GM19438 (cell line): ENCODE data around the gene SLC6A20.

ENCODE experiments used
- ATAC-seq: cut with Tn5 transposase; IDR thresholded peaks from one replicate; pipeline ENCODE4 v1.9.1; 2021; ENCODE audit warnings: low read depth; ENCODE audit not compliant: unreplicated experiment

Gene SLC6A20

GRCh38 chr3:45781271-45781670 lies 15.1 kb downstream of the SLC6A20 start:
- ATAC-seq = no peak

GRCh38 chr3:45779746-45780735 lies 16.3 kb downstream of the SLC6A20 start:
- no peak for ATAC-seq

GRCh38 chr3:45778761-45779201 lies 17.6 kb downstream of the SLC6A20 start:
- no peak for ATAC-seq

DNA sequence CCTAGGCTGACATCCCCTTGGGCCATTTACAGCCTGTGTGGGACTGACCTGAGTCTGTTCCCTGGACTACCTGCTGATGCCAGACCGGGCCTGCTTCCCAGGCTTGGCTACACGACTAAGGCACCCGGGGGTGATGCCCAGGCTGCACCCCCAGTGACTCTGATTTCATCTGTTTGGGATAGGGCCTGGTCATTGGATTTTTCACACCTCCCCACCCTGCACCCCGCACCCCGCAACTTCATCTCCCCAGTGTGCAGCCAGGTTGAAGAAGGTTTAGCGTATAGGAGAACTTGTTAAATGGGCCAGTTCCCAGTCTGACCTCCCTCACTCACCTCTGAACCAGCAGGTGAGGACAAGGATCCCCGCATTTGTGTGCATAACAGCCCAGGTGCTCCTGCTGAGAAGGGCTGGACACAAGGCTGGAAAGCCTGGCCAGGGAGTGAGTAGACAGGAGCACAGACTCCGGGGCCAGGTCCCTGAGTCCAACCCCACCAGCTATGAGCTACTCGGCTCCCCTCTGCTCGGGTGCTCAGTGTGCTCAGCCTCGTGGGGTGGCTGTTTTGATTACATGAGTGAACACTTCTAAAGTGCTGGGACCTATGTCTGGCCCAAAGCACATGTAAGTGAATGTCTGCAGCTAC lies 18.5 kb downstream of the SLC6A20 start:
- no peak for ATAC-seq

DNA sequence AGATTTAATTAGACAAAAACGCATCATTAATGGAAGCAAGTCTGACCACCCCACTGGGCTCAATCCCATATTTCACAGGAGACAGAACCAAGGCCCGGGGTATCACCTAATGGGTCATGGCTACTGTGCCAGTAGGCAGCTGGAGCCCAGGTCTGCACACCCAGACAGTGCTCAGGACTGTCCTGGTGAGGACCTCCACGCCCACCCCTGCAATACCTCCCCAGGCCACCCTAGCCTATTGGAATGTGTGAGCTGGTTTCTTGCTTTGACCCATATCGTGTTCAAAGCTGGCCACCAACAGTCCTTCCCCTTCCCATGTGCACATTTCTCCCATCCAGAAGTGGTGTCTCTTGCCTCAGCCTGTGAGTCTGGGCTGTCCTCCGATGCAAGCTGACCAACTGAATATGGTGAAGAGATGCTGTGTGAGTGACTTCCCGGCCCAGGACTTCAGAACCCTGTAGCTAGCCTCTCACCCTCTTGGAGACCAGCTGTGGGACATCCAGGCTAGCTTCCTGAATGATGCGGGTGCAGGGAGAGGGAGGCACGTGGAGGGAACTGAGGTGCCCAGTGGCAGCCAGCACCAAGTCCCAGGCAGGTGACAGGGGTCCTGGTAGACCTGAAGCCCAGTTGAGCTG lies 19.1 kb downstream of the SLC6A20 start:
- no peak for ATAC-seq

DNA sequence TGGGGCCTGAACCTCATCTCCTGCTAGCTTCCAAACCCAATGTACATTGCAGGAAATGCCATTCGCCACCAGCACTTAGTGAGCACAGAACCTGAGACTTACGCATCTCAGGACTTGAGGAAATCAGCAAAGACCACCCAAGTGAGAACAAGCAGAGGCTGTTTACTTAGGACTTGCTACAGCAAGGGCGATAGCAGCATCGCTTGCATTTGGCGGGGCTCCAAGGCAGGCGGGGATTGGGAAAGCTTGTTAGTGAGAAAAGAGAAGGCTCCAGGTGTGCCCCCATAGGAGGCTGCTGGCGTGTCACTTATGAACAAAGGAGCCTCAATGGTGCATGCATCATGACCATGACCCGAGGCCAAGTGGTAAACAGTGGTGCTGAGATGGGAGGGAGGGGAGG lies 19.7 kb downstream of the SLC6A20 start:
- no peak for ATAC-seq

- no peak for ATAC-seq
These were observed 20.1 kb downstream of the SLC6A20 start for GRCh38 chr3:45776301-45776595.

DNA sequence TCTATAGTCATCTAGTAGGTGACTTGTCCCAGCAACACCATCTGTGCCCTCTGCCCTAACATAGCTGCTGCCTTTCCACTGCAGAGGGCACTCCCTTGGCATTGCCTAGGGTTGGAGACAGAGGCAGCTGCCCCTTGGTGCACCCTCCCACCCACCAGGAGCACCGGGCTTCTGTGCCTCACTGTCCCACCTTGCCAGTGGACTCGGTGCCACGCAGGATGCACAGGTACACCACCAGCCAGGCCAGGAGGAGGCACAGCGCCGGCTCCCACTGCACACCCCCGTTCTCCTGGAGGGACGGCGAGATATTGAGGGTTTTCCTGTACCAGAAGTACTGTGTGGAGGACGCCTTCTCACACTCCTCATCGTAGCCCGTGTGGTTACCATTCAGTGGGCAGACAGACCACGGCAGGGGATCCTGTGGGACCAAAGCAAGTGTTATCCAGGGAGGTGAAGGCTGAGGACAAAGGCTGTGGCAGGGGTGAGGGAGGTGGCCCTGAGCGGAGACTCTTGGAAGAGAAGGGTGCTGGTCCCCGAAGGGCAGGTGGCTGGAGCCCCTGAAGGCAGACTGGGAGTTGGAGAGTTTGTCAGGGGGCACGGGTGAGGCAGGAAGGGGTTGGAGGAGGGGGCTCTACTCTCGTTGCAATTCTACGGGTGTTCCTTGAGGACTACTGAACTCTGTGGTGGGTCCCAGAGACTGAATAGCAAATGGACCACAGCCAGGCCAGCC lies 20.6 kb downstream of the SLC6A20 start:
- ATAC-seq = no peak

GRCh38 chr3:45774581-45775521 lies 21.5 kb downstream of the SLC6A20 start:
- no peak for ATAC-seq

- no peak for ATAC-seq
These were observed 22.5 kb downstream of the SLC6A20 start for GRCh38 chr3:45773714-45774449.

GRCh38 chr3:45773072-45773471 lies 23.3 kb downstream of the SLC6A20 start:
- no peak for ATAC-seq

GRCh38 chr3:45772341-45773035 lies 23.8 kb downstream of the SLC6A20 start:
- ATAC-seq = no peak

DNA sequence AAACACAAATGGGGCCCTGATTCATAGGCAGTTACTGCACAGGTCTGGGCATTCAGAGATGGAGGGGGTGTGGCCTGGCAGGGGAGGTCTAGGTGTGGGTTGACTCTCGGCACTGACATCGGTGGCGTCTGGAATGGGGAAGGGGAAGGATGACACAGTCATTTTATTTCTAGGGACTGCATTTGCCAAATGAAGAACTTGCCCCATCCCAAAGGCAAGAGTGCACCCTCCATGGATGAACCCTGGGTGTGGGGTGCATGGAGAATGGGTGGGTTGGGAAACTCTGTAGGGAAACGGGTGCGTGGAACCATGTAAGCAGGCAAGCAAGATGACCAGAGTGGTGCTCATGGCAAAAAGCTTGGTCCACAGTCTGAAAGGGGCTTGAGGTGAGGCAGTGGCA lies 24.5 kb downstream of the SLC6A20 start:
- ATAC-seq = no peak

- ATAC-seq = no peak
These were observed 25.1 kb downstream of the SLC6A20 start for GRCh38 chr3:45771166-45771775.

DNA sequence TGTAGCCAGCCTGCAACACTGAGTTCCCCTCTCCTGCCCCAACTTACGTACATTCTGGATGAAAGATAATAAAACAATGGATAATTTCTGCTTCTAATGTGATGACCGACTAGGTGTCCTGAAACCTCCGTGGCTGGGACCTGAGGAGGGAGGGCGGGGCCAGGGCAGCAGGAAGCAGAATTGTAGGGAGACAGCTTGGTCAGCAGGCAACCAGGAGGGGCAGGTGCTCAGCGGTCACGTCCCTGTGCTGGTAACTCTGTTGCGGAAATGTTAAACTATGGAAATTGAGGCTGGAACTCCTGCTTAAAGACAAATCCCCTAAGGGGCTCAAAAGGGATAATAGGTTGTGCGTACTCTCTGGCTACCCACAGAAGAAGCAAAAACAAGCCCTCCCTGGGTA lies 30.4 kb downstream of the SLC6A20 start:
- no peak for ATAC-seq

GRCh38 chr3:45765266-45765851 lies 31.0 kb downstream of the SLC6A20 start:
- no peak for ATAC-seq

DNA sequence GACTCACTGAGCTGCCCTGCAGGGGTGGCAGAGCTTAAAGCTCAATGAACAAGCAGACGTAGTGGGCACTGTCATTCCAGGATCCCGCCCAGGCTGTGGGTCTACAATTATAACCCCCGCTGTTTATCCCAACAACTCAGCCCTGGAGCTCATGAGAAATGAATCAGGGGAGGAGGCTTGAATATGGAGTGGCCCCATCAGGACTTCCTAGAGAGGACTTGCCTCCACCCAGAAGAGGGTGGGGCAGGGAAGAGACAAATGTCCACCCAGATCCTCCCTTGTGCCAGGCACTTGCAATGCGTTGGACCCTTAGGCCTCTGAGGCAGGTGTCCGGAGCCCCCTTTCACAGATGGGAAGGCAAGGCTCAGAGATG lies 33.0 kb downstream of the SLC6A20 start:
- ATAC-seq = no peak
